Kidney (tissue), 14 donors: ENCODE measurements around the gene CAP1. TPM values are rescaled to one million over a fixed set of nuclear protein-coding genes. Genes with fewer than 3 reads are reported as not detected.

Experiments
- DNase-seq, 5 donors: peaks; one replicate each; pipeline ENCODE4 v3.0.0-alpha.2; 2013 to 2020
- FAIRE-seq: peaks from 2 replicates; lab custom pipeline; 2012; peaks lifted over from hg19 to GRCh38; lab: Jason Lieb, UNC
- H3K27ac ChIP-seq, 2 donors: one replicate each; pipeline ENCODE4 v1.7.0; 2013; ENCODE audit warnings: low read depth in 2 of 2, low read length in 2 of 2, inconsistent platforms in 1 of 2
- H3K27me3 ChIP-seq: one replicate; pipeline ENCODE4 v1.7.1; 2013; ENCODE audit warnings: low read length, inconsistent platforms; ENCODE audit not compliant: control insufficient read depth, insufficient read depth
- H3K36me3 ChIP-seq, 3 donors: one replicate each; pipeline versions ENCODE4 v1.7.0 to v1.7.1; 2013; ENCODE audit warnings: low read length in 3 of 3, control low read depth in 1 of 3, inconsistent platforms in 1 of 3; ENCODE audit not compliant: insufficient read depth in 3 of 3, control insufficient read depth in 2 of 3
- H3K4me1 ChIP-seq, 3 donors: one replicate each; pipeline versions ENCODE4 v1.7.0 to v1.7.1; 2013; ENCODE audit warnings: low read length in 3 of 3, inconsistent platforms in 1 of 3, low read depth in 1 of 3; ENCODE audit not compliant: control insufficient read depth in 2 of 3, insufficient read depth in 2 of 3
- H3K4me3 ChIP-seq, 3 donors: one replicate each; pipeline versions ENCODE4 v1.7.0 to v1.8.1; 2013; ENCODE audit warnings: low read length in 3 of 3, control low read depth in 1 of 3, inconsistent platforms in 1 of 3
- H3K9ac ChIP-seq, 3 donors: one replicate each; pipeline versions ENCODE4 v1.7.0 to v1.7.1; 2013; ENCODE audit warnings: low read length in 3 of 3, control low read depth in 1 of 3, inconsistent platforms in 1 of 3
- H3K9me3 ChIP-seq, 3 donors: one replicate each; pipeline versions ENCODE4 v1.7.0 to v1.7.1; 2013; ENCODE audit warnings: low read length in 3 of 3, control low read depth in 1 of 3, inconsistent platforms in 1 of 3; ENCODE audit not compliant: control insufficient read depth in 2 of 3, insufficient read depth in 1 of 3
- intact Hi-C: fragments of 100-400 bp; cut with DNase I; formaldehyde crosslinking; loops from one replicate; pipeline ENCODE4 v1.11.1; 2022
- polyA plus RNA-seq: library from polyadenylated mRNA; stranded (reverse); fragments of 350-450 nt; fragmentation: Illumina TruSeq; extraction: RNeasy Lipid Tissue Mini Kit (QIAGEN cat#74804); gene quantifications from one replicate; pipeline ENCODE4 v1.2.3, GENCODE V29; 2014; ENCODE audit warnings: low read depth, low replicate concordance; ENCODE audit not compliant: insufficient read depth
- total RNA-seq: library from RNA; stranded (reverse); fragmentation: NEBNext Ultra II Directional; extraction: Animal tissue kit (Norgen Biotek cat#: 25700); gene quantifications from one replicate; pipeline ENCODE4 v1.2.1, GENCODE V29; 2021
- TF ChIP-seq, protein P1 (sequence below): IDR thresholded peaks from 3 replicates; pipeline ENCODE4 v1.5.1; 2012; ENCODE audit warnings: mild to moderate bottlenecking, moderate library complexity, borderline replicate concordance; ENCODE audit not compliant: insufficient read depth; ENCODE audit errors: extremely low read depth
- donor health status: control.
- donor health status: control.
- donor health status: control.
- donor health status: control.
- donor health status: control.
- donor health status: DM: yes; HTN: yes; CAD: no.
- donor health status: Normal renal cell carcinoma (clear cell type).

CAP1 gene
- total and polyA plus RNA-seq, 2 donors from 2014 or later, result 128 to 328 TPM

GRCh38 chr1:40075266-40075665 lies 34.7 kb downstream of the CAP1 start:
- TF ChIP-seq, protein P1, sequence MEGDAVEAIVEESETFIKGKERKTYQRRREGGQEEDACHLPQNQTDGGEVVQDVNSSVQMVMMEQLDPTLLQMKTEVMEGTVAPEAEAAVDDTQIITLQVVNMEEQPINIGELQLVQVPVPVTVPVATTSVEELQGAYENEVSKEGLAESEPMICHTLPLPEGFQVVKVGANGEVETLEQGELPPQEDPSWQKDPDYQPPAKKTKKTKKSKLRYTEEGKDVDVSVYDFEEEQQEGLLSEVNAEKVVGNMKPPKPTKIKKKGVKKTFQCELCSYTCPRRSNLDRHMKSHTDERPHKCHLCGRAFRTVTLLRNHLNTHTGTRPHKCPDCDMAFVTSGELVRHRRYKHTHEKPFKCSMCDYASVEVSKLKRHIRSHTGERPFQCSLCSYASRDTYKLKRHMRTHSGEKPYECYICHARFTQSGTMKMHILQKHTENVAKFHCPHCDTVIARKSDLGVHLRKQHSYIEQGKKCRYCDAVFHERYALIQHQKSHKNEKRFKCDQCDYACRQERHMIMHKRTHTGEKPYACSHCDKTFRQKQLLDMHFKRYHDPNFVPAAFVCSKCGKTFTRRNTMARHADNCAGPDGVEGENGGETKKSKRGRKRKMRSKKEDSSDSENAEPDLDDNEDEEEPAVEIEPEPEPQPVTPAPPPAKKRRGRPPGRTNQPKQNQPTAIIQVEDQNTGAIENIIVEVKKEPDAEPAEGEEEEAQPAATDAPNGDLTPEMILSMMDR, result no peak
- H3K9ac ChIP-seq, result no peak overlapping the region
- H3K36me3 ChIP-seq, result peaks cover 4 to 42% (median 28%) of the 10 kb centered on the region in 3 donors
- H3K27ac ChIP-seq, result no peak overlapping the region
- H3K9me3 ChIP-seq, result no peaks in the 10 kb centered on the region
- H3K4me3 ChIP-seq, result no peak overlapping the region
- H3K4me1 ChIP-seq, result no peaks in the 10 kb centered on the region
- intact Hi-C loops, result no loop called here
- DNase-seq, result no peak
- H3K27me3 ChIP-seq, result no peaks in the 10 kb centered on the region
- FAIRE-seq, result no peak

DNA sequence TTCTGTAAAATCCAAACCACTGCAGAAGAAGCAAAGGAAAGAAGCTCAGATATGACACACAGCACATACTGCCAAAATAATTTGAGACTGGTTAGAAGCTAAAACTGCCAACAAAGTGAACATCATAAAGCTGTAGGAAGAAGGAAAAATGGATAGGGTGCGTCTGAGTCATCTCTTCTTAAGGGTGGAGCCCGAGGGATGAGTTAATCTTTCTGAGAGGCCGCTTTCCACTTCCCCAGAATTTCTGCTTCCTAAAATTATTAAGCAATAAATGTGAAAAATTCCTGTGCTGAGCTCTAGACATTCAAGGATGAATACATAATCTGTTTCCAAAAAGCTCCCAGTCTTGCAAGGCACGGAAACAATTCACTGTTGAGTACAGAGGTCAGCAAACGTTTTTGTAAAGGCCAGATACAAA lies 36.4 kb downstream of the CAP1 start:
- H3K27me3 ChIP-seq, result no peaks in the 10 kb centered on the region
- intact Hi-C loops, result no loop called here
- no peak overlapping the region for H3K9ac ChIP-seq
- FAIRE-seq (no peak), DNase-seq (no peak)
- H3K4me1 ChIP-seq, result no peaks in the 10 kb centered on the region
- peaks cover 2 to 26% (median 22%) of the 10 kb centered on the region in 3 donors for H3K36me3 ChIP-seq
- H3K4me3 ChIP-seq, result no peak overlapping the region
- no peaks in the 10 kb centered on the region for H3K9me3 ChIP-seq
- H3K27ac ChIP-seq, result no peak overlapping the region
- TF ChIP-seq, protein P1, result no peak

DNA sequence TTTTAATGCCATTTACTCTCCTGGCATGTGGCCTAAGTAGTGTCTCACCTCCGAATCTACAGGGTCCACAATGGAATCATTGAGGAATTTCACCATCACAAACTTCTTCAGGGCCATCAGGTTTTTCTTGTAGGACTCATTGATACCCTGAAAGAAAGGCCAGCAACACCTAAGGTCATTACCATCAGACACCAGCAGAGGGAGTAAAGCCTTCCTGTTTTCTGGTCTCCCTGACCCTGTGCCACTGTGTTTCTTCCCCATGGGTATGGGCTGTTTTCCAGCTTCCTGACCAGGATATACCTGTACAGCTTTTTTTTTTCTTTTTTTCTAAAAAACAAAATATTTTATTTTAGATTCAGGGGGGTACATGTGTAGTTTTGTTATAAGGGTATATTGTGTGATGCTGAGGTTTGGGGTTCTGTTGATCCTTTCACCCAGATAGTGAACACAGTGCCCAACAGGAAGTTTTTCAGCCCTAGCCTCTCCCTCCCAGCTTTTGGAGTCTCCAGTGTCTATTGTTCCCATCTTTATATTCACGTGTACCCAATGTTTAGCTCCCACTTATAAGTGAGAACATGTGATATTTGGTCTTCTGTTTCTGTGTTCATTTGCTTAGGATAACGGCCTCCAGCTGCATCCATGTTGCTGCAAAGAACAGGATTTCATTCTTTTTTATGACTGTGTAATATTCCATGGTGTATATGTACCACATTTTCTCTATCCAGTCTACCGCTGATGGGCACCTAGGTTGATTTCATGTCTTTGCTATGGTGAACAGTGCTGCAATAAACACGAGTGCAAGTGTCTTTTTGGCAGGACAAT lies 38.2 kb downstream of the CAP1 start:
- Histone ChIP-seq H3K4me3 (no peak overlapping the region), H3K4me1 (no peaks in the 10 kb centered on the region), H3K27me3 (no peaks in the 10 kb centered on the region), H3K27ac (no peak overlapping the region), H3K9ac (no peak overlapping the region), H3K36me3 (peaks cover 4 to 13% (median 8%) of the 10 kb centered on the region in 3 donors), H3K9me3 (no peaks in the 10 kb centered on the region)
- no peak for FAIRE-seq
- TF ChIP-seq, protein P1, result peak; percentile 70
- peak in 4 of 5 donors; percentile 31 to 74 (median 53) for DNase-seq
- intact Hi-C loops, result no loop called here
